ENCODE measurements around the gene PLD5.

Gene PLD5

DNA sequence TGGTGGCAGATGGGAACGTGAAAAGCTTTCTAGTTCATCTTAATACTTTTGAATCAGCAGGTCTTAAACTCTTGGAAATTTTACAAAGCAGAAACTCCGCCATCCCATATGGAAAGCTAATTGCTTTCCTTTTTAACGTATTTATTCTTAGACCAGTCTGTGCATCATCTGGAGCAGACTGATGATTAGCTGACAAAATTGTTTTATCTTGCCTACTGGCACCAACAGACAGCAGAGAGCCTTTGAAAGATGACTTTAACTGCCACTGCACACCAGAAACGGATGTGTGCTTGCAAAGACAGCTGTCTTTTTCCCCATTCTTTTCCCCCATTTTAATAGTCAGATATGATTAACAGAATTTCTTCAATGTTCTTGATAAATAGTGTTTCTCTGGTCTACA lies 97.0 kb downstream of the PLD5 start:
- Histone ChIP-seq H3K79me2 (ENCODE audit: control insufficient read depth, insufficient read depth, low read length, unreplicated experiment) (no peaks in the 10 kb centered on the region), H3K4me3 (ENCODE audit: low read depth, low read length) (no peak overlapping the region), H3K4me1 (ENCODE audit: control insufficient read depth, insufficient read depth, low read length, unreplicated experiment) (no peaks in the 10 kb centered on the region), H3K36me3 (ENCODE audit: insufficient read depth, low read length) (no peaks in the 10 kb centered on the region), H2AFZ (ENCODE audit: low read length, unreplicated experiment) (no peak overlapping the region), H3K27me3 (ENCODE audit: insufficient read depth, low read length) (no peaks in the 10 kb centered on the region), H3K27ac (ENCODE audit: low read depth, low read length) (no peak overlapping the region)

DNA sequence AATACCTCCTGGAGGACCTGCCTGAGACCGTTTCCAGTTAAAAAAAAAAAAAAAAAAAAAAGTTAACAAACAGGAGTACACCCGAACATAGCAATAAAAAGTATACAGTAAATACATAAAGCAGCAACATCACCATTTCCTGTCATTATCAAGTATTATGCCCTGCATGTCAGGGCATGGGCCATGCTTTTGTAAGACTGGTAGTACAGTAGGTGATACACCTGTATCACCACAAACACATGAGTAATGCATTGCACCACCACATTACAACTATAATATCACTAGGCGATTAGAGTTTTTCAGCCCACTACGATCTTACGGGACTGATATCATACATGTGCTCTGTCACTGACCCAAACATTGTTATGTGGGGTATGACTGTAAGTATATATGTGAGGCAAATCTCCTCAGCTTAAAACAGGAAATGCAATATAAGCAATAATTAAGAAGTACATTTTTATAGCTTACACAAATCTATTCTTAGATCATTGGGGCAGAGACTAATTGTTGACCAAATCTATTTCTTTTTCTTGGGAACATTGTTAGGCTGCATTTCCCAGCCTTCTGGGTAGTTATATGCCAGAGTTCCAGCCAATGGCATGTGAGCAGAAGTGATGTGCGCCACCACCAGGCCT lies 98.1 kb downstream of the PLD5 start:
- Histone ChIP-seq H3K36me3 (ENCODE audit: insufficient read depth, low read length) (no peaks in the 10 kb centered on the region), H3K27me3 (ENCODE audit: insufficient read depth, low read length) (no peaks in the 10 kb centered on the region), H3K79me2 (ENCODE audit: control insufficient read depth, insufficient read depth, low read length, unreplicated experiment) (no peaks in the 10 kb centered on the region), H3K4me1 (ENCODE audit: control insufficient read depth, insufficient read depth, low read length, unreplicated experiment) (no peaks in the 10 kb centered on the region), H2AFZ (ENCODE audit: low read length, unreplicated experiment) (no peak overlapping the region), H3K4me3 (ENCODE audit: low read depth, low read length) (no peak overlapping the region), H3K27ac (ENCODE audit: low read depth, low read length) (no peak overlapping the region)

DNA sequence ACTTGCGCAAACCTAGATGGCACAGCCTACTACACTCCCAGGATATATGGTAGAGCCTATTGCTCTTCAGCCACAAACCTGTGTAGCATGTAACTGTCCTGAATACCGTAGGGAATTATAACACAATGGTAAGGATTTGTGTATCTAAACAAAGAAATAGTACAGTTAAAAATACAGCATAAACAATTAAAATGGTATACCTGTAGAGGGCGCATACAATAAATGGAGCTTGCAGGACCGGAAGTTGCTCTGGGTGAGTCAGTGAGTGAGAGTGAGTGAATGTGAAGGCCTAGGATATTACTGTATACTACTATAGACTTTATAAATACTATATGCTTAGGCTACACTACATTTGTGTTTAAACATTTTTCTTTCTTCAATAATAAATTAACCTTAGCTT lies 99.3 kb downstream of the PLD5 start:
- H2AFZ ChIP-seq (ENCODE audit: low read length, unreplicated experiment), result no peak overlapping the region
- H3K4me3 ChIP-seq (ENCODE audit: low read depth, low read length), result no peak overlapping the region
- H3K4me1 ChIP-seq (ENCODE audit: control insufficient read depth, insufficient read depth, low read length, unreplicated experiment), result no peaks in the 10 kb centered on the region
- H3K36me3 ChIP-seq (ENCODE audit: insufficient read depth, low read length), result no peaks in the 10 kb centered on the region
- H3K79me2 ChIP-seq (ENCODE audit: control insufficient read depth, insufficient read depth, low read length, unreplicated experiment), result no peaks in the 10 kb centered on the region
- no peak overlapping the region for H3K27ac ChIP-seq (ENCODE audit: low read depth, low read length)
- H3K27me3 ChIP-seq (ENCODE audit: insufficient read depth, low read length), result no peaks in the 10 kb centered on the region

DNA sequence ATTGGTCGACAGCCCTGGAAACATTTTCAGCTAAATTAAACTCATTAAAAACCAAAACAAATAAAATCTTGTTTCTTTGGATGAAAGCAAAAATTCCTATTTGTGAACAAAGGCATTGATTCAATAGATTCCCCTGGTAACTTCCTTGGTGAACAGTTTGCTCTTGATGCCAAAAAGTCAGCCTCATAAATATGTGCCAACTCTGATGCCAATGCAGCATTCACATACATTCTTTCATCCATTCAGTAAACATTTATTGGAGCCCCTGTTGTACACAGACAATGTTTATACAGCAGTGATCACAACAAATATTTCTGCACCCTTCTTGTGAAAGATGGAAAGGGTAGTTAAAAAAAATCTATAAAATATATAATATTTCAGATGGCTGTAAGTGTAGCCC lies 107.8 kb downstream of the PLD5 start:
- H3K4me3 ChIP-seq (ENCODE audit: low read depth, low read length), result no peak overlapping the region
- no peaks in the 10 kb centered on the region for H3K79me2 ChIP-seq (ENCODE audit: control insufficient read depth, insufficient read depth, low read length, unreplicated experiment)
- H2AFZ ChIP-seq (ENCODE audit: low read length, unreplicated experiment), result no peak overlapping the region
- H3K4me1 ChIP-seq (ENCODE audit: control insufficient read depth, insufficient read depth, low read length, unreplicated experiment), result no peaks in the 10 kb centered on the region
- H3K27me3 ChIP-seq (ENCODE audit: insufficient read depth, low read length), result no peaks in the 10 kb centered on the region
- no peaks in the 10 kb centered on the region for H3K36me3 ChIP-seq (ENCODE audit: insufficient read depth, low read length)
- H3K27ac ChIP-seq (ENCODE audit: low read depth, low read length), result no peak overlapping the region

DNA sequence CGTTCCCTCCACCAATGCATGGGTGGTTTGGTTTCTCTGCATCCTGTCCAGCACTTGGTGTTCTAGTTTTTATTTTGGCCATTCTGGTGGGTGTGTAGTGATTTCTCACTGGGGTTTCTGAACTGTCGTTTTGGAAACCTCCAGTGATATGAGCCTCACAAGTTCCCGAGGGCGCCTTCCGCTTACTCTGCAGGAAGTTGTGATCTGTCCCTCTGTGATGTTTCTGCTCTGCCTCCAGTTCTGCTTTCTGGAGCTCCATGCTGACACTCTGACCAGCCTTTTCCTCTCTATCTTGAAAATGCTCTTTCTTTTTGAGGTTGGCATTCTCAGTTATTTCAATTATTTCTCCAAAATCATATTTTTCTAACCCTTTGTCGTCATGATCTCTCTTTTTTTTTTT lies 111.6 kb downstream of the PLD5 start:
- H3K4me3 ChIP-seq (ENCODE audit: low read depth, low read length), result no peak overlapping the region
- no peaks in the 10 kb centered on the region for H3K36me3 ChIP-seq (ENCODE audit: insufficient read depth, low read length)
- H3K79me2 ChIP-seq (ENCODE audit: control insufficient read depth, insufficient read depth, low read length, unreplicated experiment), result no peaks in the 10 kb centered on the region
- H3K4me1 ChIP-seq (ENCODE audit: control insufficient read depth, insufficient read depth, low read length, unreplicated experiment), result no peaks in the 10 kb centered on the region
- no peaks in the 10 kb centered on the region for H3K27me3 ChIP-seq (ENCODE audit: insufficient read depth, low read length)
- no peak overlapping the region for H3K27ac ChIP-seq (ENCODE audit: low read depth, low read length)
- H2AFZ ChIP-seq (ENCODE audit: low read length, unreplicated experiment), result no peak overlapping the region

DNA sequence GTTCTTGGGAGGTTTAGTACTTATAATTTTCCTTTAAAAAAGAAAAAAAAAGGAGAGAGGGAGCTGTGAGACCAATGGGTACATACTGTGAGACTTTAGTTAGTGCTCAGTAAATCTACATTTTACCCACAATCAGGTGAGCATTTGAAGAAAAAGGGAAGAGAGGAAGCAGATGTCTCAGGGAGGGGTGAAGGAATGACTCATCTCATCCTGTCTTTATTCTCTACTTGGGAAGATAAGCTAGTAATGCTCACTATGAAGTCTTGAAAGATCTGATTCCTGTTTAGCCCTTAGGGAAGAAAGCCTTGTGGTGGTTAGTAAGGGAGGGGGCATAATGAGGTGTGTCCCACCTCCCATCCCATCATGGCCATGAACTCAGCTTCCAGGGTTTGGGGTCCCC lies 112.6 kb downstream of the PLD5 start:
- Histone ChIP-seq H3K4me1 (ENCODE audit: control insufficient read depth, insufficient read depth, low read length, unreplicated experiment) (no peaks in the 10 kb centered on the region), H3K27ac (ENCODE audit: low read depth, low read length) (no peak overlapping the region), H2AFZ (ENCODE audit: low read length, unreplicated experiment) (no peak overlapping the region), H3K79me2 (ENCODE audit: control insufficient read depth, insufficient read depth, low read length, unreplicated experiment) (no peaks in the 10 kb centered on the region), H3K36me3 (ENCODE audit: insufficient read depth, low read length) (no peaks in the 10 kb centered on the region), H3K27me3 (ENCODE audit: insufficient read depth, low read length) (no peaks in the 10 kb centered on the region), H3K4me3 (ENCODE audit: low read depth, low read length) (no peak overlapping the region)

DNA sequence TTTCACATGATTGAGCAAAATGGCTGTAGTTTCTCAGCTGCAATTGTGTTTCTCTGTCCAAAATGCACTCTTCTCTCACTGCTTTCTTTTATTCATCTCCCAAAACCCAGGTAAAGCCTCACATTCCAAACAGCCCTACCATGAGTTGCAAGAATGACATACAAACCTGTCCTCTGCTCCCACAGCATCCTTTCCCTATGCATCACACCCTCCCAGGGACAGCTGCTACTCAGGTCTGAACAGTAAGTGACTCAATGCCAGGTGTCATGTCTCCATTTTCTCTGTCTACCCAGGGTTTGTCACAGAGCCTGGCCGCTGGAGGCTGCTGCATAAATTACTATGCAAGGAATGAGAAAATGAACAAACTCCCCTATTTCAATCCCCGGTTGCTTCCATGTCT lies 118.5 kb downstream of the PLD5 start:
- no peaks in the 10 kb centered on the region for H3K4me1 ChIP-seq (ENCODE audit: control insufficient read depth, insufficient read depth, low read length, unreplicated experiment)
- H3K79me2 ChIP-seq (ENCODE audit: control insufficient read depth, insufficient read depth, low read length, unreplicated experiment), result no peaks in the 10 kb centered on the region
- no peak overlapping the region for H3K4me3 ChIP-seq (ENCODE audit: low read depth, low read length)
- no peaks in the 10 kb centered on the region for H3K36me3 ChIP-seq (ENCODE audit: insufficient read depth, low read length)
- H3K27me3 ChIP-seq (ENCODE audit: insufficient read depth, low read length), result no peaks in the 10 kb centered on the region
- H2AFZ ChIP-seq (ENCODE audit: low read length, unreplicated experiment), result no peak overlapping the region
- no peak overlapping the region for H3K27ac ChIP-seq (ENCODE audit: low read depth, low read length)

DNA sequence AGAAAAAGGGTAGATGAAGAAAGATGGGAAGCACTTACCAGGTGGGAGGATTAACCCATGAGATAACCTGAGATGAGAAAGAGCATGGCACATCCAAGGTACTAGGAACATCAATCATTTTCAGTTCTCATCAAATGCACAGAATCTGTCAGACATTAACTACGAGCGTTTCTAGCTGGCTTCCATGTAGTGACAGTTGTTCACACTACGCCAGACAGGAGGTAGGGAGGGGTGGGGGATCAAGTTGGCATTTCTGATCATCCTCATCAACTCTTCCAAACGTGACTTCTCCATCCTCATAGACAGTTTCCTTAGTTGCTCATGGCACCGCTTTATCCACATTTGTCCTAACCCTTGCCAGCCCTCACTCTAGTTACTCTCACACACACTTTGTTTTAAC lies 120.2 kb downstream of the PLD5 start:
- Histone ChIP-seq H2AFZ (ENCODE audit: low read length, unreplicated experiment) (no peak overlapping the region), H3K27me3 (ENCODE audit: insufficient read depth, low read length) (no peaks in the 10 kb centered on the region), H3K4me1 (ENCODE audit: control insufficient read depth, insufficient read depth, low read length, unreplicated experiment) (no peaks in the 10 kb centered on the region), H3K27ac (ENCODE audit: low read depth, low read length) (no peak overlapping the region), H3K79me2 (ENCODE audit: control insufficient read depth, insufficient read depth, low read length, unreplicated experiment) (no peaks in the 10 kb centered on the region), H3K36me3 (ENCODE audit: insufficient read depth, low read length) (no peaks in the 10 kb centered on the region), H3K4me3 (ENCODE audit: low read depth, low read length) (no peak overlapping the region)

DNA sequence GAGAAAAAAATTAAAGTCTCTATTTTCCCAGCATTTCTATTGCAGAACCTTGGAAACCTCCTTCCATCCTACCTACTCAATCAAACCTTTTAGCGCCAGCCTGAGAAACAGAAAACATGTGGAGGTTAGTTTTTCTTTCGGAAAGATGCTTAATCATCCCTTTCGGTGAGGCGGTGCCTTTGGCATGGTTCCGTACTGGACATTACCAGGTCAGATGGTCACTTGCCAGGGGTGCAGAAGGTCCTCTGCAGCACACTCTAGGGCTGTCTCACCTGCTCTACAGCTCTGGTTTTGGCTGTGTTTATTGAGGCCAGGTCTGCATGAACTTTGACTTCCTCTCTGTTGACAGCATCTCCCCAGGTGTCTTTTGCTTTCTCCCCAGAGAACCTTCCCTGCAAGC lies 121.5 kb downstream of the PLD5 start:
- H3K36me3 ChIP-seq (ENCODE audit: insufficient read depth, low read length), result no peaks in the 10 kb centered on the region
- no peak overlapping the region for H3K27ac ChIP-seq (ENCODE audit: low read depth, low read length)
- H3K4me1 ChIP-seq (ENCODE audit: control insufficient read depth, insufficient read depth, low read length, unreplicated experiment), result no peaks in the 10 kb centered on the region
- no peak overlapping the region for H2AFZ ChIP-seq (ENCODE audit: low read length, unreplicated experiment)
- no peaks in the 10 kb centered on the region for H3K27me3 ChIP-seq (ENCODE audit: insufficient read depth, low read length)
- no peaks in the 10 kb centered on the region for H3K79me2 ChIP-seq (ENCODE audit: control insufficient read depth, insufficient read depth, low read length, unreplicated experiment)
- H3K4me3 ChIP-seq (ENCODE audit: low read depth, low read length), result no peak overlapping the region

DNA sequence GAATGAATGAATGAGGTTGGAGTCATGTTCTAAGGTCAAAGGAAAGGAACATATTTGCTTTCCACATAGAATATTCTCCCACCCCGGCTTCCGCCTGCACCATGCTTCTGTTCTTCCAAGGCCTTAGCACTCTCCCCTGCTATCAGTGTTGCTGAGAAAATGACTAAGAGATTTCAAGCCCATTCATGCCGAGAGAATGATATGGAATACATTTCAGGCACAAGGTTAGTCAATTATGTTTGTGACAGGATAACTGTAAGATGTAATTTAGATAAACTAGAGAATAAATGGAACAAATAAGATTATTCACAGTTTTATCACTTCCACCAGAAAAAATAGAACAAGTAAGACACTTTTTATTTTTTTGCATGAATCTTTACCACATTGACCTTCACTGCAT lies 122.6 kb downstream of the PLD5 start:
- Histone ChIP-seq H3K4me1 (ENCODE audit: control insufficient read depth, insufficient read depth, low read length, unreplicated experiment) (no peaks in the 10 kb centered on the region), H3K36me3 (ENCODE audit: insufficient read depth, low read length) (no peaks in the 10 kb centered on the region), H3K4me3 (ENCODE audit: low read depth, low read length) (no peak overlapping the region), H3K79me2 (ENCODE audit: control insufficient read depth, insufficient read depth, low read length, unreplicated experiment) (no peaks in the 10 kb centered on the region), H3K27ac (ENCODE audit: low read depth, low read length) (no peak overlapping the region), H3K27me3 (ENCODE audit: insufficient read depth, low read length) (no peaks in the 10 kb centered on the region), H2AFZ (ENCODE audit: low read length, unreplicated experiment) (no peak overlapping the region)

DNA sequence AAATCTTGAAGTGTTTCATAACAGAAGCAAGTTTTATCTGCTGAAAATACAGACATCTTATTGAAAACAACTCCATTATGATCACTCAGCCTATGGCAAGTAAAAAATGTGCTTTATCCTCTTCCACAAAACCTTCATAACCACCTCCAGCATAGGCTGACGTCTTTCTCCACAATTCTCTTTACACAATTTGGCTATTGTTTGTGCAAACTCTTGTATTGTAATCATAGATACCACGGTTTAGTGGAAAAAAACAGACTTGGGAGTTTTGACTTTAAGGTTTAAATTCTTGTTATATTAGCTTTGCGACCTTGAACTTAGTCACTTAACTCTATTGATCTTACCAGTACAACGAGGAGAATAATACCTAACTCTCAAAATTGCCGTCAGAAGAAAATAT lies 126.1 kb downstream of the PLD5 start:
- H3K4me3 ChIP-seq (ENCODE audit: low read depth, low read length), result no peak overlapping the region
- H3K4me1 ChIP-seq (ENCODE audit: control insufficient read depth, insufficient read depth, low read length, unreplicated experiment), result no peaks in the 10 kb centered on the region
- no peaks in the 10 kb centered on the region for H3K79me2 ChIP-seq (ENCODE audit: control insufficient read depth, insufficient read depth, low read length, unreplicated experiment)
- H3K36me3 ChIP-seq (ENCODE audit: insufficient read depth, low read length), result no peaks in the 10 kb centered on the region
- no peak overlapping the region for H2AFZ ChIP-seq (ENCODE audit: low read length, unreplicated experiment)
- H3K27me3 ChIP-seq (ENCODE audit: insufficient read depth, low read length), result no peaks in the 10 kb centered on the region
- no peak overlapping the region for H3K27ac ChIP-seq (ENCODE audit: low read depth, low read length)
